ENCODE measurements around the gene ASTN2.
A peak's percentile ranks its signal among the peaks of the same experiment; 100 is the strongest.
"Not testable (repeated sequence)": the region's sequence is repeated elsewhere in the genome, so short reads cannot be mapped to it uniquely, and the experiment has no call there.

Gene ASTN2

DNA sequence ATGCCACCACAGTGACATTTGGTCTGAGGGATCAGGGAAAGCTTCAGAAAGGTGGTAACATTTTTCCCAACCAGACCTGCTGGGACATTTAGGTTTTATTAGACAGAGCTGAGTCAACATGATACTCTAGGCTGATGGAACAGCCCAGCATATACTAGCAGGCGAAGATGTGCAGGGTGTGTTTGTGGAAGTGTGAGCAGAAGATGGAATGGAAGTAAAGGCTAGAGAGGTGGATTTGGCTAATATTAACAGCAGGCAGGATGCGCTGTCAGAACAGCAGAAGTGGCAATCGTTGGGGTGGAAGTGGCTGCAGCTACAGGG is 340.6 kb downstream of the ASTN2 start:
- DNase-seq (ENCODE audit: low spot score) = no peak

DNA sequence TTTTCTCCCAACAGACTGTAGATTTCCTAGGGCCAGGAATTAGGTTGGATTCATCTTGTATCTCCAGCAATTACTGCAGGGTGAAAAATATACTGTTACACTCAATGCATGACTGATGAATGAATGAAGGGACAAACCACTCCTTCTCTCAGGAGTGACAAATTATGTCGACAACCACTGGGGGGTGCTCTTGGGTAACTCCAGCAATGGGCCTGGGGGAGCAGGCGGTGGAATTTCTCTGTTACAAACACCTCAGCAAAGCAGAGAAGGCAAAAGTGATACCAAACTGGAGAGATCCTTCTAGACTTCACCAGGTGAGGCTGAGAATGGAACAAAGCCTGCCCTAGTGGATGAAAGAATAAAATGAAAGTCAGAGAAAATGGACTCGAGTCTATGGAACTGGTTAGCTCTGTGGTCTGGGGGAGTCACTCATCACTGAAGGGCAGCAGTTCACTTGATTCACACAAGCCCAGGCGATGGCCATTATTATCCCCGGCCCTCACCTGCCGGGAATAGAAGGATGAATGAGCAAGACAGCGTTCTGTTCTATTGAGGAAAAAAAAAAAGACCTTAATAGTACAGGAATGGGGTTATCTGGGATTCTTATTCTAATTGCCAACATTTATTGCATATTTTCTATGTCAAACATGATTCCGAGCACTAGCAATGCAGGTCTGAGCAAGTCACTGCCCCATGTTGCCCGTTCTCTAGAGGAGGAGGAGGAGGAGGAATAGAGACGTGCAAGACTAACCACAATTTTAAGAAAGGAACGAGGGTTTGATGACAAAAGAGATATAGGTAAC is 341.1 kb downstream of the ASTN2 start:
- DNase-seq (ENCODE audit: low spot score) = peak; percentile 43

DNA sequence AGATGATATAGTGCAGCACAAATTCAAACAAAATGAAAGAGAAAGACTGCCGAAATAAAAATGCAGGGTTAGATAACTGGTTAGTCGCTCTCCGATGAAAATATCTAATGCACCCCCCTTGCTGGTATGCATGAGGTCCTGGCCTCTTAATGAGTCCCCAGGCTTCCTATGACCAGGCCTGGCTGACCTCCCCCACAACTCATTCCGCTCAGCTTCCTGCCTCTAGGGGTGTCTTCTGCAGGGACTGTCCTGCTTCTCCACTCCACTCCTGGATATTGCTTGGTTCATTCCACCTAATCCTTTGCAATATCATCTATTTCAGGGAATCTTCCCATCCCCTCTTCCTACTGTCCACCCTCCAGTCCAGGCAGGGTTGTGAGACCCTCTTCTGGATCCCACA is 341.8 kb downstream of the ASTN2 start:
- no peak for DNase-seq (ENCODE audit: low spot score)

DNA sequence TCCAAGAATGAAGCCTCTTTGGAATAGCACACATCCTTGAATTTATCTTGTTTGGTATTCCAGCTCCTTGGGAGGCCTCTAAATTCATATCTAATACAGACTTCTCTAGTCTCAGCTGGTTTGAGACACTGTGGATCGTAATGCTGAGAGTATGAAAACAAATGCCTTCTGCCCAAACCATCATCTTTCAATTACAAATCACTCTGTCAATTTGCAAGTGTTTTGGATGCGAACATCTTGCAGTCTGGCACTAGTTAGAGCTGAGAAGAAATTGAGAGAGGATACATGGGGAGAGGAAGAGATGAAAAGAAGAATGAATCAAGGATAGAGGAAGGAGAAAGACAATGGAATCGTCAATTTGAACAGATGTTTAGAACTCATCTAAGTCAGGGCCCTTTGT is 342.6 kb downstream of the ASTN2 start:
- no peak for DNase-seq (ENCODE audit: low spot score)

DNA sequence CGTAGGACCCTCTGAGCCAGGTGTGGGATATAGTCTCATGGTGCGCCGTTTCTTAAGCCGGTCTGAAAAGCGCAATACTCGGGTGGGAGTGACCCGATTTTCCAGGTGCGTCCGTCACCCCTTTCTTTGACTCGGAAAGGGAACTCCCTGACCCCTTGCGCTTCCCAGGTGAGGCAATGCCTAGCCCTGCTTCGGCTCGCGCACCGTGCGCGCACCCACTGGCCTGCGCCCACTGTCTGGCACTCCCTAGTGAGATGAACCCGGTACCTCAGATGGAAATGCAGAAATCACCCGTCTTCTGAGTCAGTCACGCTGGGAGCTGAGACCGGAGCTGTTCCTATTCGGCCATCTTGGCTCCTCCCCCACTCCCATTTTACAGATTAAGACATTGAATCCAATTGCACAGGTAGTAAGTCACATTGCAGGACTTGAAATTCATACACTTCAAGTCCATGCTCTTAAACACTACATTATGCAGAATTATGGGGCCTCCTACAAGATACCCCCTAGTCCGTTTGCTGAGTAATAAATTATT is 343.1 kb downstream of the ASTN2 start:
- not testable (repeated sequence) for DNase-seq (ENCODE audit: low spot score)

DNA sequence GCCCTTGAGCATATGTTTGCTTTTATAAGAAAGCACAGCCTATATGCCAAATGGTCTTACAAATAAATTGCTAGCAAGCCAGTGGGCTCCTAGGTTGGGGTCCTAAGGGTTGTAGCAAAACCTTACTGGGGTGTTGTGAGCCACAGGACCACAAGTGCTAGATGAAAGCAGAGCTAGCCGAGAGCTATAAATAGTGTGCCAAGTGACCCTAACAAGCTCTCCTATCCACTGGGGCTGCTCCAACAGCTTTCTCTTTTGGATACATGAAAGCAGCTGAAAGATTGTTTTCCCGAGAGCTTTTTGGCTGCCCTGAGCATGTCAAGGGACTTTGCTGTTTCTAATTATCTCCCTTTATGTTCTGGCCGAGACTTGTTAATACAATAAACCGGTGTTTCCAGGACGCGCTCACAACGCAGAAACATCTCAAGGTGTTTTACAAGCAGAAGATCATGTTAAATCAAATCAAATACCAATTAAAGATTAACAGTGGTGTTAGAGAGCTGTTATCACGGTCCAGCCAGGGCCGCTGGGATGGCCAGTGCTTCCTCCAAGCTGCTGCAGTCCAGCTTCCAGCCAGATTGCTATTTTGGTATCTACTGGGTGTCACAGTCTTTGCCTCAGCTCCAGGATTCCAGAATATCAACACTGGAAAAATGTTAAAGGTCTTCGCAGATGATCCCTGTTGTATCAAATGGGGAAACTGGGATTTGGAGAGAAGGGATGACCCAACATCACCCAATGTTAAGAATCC is 351.0 kb downstream of the ASTN2 start:
- DNase-seq (ENCODE audit: low spot score) = no peak

DNA sequence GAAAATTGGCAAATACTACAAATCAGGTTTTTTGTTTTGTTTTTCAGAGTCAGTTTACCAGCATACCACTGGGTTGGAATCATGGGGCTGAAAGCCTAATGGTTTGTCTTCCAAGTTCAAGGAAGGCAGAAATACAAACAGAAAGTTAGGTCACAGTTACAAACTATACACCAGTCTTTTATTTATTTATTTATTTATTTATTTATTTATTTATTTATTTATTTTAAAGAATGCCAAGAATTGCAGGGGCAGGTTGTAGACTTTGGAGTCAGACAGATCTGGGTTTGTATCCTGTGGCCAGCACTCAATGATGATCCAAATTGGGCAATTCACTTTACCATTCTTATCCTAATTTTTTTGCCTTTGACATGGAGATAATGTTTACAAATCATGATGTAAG is 353.9 kb downstream of the ASTN2 start:
- no peak for DNase-seq (ENCODE audit: low spot score)

DNA sequence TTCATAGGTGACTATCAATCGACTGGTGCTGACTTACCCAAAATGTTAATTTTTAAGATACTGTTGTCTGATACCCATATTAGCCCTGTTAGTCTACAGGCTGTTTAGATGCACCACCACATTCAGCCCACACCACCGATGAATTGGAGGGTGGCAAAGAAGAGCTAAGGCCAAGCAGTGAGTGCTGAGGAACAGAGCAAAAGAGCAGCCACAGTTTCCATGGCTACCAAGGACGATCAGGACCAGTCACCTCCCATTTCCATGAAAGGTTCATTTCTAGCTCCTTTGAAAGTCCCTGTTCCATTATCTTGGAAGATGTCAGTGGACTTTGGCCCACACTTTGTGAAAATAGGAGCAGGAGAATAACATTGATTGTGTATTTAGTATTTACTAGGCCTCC is 364.9 kb downstream of the ASTN2 start:
- no peak for DNase-seq (ENCODE audit: low spot score)

DNA sequence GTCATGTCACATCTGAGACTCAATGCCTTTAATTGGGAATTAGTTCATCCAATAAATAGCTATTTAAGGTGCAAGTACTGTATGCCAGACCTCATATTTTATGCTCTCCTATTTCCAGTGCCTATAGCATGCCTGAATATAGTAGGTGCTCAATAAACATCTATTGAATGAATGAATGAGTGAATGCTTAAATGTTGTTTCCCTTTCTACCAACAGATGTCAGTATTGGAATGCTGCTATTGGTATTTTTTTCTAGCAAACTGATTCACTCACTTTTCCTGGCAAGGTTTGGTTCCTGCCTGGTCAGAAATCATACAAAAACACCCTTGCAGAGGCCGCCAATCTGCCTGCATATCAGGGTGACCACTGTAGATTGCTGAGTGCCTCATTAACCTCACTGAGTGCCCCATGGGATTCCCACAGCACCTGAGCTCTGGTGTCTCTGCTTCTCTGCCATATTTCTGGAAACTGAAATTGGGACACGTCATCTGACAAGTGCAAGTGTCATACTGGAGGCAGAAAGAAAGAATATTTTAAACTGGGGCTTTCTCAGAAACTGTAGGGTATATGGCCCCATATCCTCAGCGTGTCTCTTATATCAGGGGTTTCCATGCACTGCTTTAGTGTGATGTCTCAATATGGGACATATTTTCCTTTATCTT is 368.1 kb downstream of the ASTN2 start:
- no peak for DNase-seq (ENCODE audit: low spot score)

DNA sequence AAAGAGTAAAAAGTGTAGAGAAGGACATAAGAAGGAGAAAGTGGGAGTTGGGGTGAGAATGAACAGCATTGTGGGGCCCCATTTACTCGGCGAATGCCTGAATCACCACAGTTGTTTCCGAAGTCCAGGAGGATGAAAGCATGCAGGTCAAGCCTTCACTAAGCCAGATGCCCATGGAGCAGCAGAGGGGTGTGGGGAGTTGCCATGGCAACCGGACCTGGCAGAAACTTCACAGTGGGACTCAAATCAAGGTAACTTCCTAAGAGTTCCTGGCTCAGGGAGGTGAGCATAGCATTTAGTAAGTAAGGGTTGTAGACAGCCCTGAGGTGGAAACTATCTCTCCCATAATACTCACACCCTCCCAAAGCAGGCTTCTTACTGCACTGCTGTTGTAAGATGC is 370.6 kb downstream of the ASTN2 start:
- DNase-seq (ENCODE audit: low spot score) = no peak

DNA sequence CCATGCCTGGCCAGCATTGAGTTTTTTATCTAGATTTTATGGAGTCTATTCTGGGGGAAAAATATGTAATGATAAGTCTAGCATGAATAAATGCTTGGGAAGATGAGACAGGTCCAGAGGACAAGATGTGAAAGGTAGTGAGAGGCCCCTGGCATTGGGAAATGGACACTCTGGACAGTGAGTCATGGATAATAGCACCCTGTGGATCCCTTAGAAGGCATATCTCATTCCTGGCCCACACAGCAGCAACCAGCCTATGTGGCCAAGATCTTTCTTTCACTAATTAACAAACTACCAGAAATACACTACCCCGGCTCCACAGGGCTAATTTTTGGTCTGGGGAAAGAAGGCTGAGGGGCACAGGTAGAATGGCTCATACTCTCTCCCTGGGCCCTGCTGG is 371.7 kb downstream of the ASTN2 start:
- no peak for DNase-seq (ENCODE audit: low spot score)

DNA sequence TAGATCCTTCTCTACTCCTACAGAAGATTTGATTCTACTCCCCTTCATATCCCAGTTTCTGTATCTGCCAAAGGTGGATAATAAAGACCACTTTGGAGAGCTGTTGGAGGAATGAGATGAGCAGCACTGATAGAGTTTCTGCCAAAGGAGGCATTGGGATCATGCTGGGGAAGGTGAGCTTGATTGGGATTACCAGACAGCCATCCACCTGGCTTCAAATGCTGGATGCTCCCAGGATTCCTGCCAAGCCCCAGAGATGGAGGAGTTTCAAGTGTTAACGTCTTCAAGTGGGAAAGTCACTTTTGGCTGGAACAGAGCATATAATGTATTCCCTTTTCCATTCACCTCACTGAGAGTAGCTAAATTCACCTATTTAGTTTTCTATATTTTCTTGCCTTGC is 379.3 kb downstream of the ASTN2 start:
- no peak for DNase-seq (ENCODE audit: low spot score)

DNA sequence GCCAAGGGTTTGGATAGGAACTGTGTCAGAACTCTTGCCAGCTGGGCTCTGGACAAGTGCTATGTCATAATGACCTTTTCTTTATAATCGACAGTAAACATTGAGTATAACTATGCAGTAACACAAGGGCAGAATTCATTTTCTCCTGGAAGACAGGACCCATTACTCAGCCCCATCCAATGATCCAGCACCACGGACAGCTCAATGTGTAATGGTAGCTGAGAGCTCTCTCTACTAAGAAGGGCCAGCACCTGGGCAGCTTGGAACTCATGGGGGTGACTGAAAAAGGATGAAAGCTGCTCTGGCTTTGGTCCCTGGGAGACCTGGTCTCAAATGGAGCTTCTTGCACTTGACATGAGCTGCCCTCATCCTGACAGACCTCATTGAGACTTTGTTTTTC is 380.0 kb downstream of the ASTN2 start:
- DNase-seq (ENCODE audit: low spot score) = no peak

DNA sequence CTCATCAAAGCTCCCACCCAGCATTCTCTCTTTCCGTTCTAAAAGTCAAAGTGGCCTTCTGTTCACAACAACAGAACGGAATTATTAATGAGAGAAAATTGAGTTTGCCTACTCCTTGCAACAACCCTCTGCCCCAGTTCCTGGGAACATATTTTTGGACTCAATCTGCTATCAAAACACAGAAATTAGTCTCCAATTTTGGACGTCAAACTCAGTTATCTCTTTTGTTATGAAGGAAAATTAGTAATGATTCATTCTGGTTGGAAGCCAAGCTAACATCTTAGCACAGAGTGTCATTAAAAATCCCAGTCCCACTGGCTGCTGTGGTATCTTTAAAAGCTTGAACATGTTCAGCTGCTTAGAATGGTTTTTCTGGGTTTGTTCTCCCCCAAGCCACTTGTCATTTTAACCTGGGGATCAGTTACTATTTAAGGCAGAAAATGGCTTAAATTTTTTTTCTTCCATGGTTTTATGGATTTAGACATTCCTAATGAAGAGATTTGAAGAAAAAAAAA is 384.5 kb downstream of the ASTN2 start:
- DNase-seq (ENCODE audit: low spot score) = no peak

DNA sequence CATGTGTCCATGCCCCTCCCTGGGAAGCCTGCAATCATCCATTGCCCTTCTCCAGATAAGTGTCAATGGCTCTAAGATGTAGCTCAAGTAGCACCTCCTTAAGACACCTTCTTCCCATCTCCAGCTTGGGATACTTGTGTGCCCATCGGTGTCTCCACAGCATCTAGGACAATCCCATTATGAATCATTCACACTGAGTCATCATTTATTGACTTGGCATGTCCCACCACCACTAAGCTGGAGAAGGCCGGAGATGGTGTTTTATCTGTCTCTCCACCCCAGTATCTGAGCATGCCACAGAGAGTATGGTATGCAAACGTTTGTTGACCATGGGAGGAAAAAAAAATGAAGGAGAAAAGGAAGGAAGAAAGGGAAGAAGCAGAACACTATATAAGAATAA is 385.5 kb downstream of the ASTN2 start:
- DNase-seq (ENCODE audit: low spot score) = no peak

DNA sequence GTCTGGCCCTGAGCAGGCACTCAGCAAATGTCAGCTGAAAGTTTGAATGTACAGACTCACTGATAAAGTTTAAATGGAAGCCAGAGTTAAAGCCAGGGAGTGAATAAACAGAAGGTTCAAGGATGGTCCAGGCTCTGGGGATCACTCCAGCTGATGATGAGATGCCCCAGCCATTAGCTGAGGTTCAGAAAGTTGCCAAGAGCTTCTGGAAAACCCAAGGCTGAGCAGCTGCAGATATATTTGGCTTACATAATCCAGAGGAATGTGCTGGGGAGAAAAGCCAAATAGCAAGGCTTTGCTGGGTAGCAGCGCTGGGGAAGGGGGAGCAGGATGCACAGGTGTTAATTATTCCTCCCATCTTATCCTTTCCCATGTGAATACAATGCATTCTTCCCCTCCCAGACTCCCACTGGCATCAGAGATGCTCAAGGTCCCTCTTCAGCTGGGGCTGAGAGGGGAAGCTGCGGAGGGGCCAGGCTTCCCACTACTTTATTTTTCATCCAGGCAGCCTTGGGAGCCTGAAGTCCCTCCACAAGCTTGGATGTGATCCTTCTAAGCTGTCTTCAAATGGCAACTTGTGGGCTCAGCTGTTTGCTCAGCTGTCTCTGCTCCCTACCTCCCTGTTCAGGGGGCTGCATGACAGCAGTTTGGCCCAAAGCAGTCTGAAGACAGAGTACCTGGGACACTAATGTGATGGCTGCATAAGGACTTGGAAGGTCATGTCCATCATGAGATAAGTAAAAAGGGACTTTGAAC is 386.6 kb downstream of the ASTN2 start:
- no peak for DNase-seq (ENCODE audit: low spot score)

DNA sequence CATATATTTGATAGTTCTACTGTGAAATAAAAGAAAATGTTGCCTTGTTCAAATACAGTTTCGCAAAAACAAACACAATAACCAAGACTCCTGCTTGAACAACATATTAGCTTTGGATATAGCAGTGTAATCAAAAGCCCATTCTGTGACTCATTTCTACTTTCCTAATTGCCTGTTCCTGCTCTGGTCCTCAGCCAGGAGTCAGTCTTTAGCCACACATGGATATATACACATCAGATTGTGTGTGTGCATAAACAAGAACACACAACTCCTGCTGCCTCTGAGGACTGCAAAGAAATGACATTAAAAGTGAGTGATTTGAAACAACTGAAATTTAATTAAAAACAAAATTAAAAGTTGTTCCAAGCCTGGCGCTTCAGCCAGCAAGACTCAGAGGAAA is 393.0 kb downstream of the ASTN2 start:
- no peak for DNase-seq (ENCODE audit: low spot score)

DNA sequence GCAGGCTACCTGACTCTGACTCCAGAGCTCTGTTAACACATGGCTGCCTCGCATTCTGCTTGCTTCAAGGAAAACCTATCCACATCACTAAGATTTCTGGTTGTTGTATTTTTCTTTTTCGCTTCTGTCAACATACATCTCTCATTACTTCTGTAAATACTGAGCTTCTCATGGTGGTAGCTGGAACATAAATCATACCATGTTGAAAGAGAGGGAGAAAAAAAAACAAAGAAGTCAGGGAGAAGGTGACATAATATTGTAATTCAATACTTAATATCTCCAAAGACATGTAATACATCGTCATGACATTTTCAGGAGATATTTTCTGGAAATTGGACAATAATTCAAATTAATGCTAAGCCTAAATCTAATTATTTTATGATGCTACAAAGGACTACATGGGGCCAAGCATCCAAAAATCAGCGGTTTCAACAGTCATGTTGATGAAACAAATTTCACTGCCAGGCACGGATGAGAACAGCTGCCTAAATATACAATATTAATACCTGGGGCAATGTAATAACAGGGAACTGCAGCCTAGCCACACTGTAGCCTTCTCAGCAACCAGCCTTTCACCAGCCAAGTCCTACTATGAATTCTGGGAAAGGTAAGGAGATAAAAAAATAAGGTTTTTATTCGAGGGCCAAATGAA is 395.8 kb downstream of the ASTN2 start:
- DNase-seq (ENCODE audit: low spot score) = no peak

DNA sequence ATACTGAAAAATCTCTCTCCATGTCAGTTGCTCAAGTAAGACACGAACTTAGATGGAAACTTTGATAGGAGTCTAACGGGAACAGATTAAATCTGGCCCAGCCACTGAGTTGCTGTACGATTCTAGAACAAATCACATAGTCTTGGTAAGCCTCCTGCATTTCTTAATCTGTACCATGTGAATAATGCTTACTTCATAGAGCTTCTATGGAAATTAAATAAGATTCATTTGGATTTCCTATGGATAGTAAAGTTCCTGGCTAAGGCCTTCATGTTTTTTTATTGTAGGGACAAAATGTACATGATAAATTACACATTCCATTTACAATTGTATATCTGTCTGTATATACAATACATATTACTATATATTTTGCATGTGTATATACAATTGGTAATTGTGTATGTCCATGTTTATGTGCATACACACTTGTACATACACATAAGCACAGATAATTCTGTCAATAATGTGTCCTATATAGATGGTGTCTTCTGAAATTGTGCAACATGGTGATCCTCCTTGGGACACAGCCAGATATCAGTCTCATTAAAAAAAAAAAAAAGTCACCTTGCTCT is 397.4 kb downstream of the ASTN2 start:
- DNase-seq (ENCODE audit: low spot score) = no peak

DNA sequence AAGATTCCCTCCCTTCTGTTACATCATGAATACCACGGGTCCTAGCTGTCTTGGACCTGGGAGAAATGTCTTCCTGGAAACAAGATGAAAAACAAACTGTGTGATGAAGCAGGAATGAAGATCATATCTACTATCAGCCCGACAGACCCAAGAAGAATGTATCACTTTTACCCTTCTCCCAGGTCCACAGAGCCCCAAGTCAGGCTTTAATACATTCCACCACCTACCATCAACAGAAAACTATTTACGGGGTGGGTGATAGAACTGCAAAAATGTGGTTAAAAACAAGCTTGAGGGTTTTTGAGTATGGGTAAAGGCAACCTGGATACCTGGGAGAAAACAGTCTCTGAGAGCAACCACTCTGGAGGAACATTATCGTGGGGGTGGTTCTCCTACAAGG is 400.8 kb downstream of the ASTN2 start:
- DNase-seq (ENCODE audit: low spot score) = no peak

DNA sequence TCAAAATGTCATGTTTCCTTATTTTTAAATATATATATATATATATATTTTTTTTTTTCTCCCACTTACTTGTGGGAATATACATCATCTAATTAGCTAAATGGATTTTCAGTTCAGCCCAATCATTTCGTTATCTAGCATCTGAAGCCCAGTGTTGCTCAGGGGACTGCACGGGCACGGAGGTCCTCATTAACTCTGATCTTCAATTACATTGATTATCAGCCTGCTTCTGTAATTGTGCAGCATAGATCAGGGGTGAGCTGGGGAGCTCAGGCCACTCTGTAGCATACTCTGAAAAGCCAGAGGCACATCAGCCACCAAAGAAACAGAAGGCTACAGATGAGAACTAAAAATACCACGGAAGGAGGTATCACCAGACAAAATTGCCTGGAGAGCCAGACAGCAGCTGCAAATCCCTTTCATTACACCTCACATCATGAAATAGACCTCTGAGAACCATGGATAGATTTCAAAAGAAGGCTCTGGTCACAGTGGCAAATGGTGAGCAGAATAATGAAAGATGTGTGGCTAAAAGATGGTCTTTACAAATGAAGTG is 401.3 kb downstream of the ASTN2 start:
- no peak for DNase-seq (ENCODE audit: low spot score)

Measured in HuH-7 (cell line).